ENCODE results near the gene SNX20. TPM values are rescaled to one million over a fixed set of nuclear protein-coding genes. Genes with fewer than 3 reads are reported as not detected.

The SNX20 gene, protein sequence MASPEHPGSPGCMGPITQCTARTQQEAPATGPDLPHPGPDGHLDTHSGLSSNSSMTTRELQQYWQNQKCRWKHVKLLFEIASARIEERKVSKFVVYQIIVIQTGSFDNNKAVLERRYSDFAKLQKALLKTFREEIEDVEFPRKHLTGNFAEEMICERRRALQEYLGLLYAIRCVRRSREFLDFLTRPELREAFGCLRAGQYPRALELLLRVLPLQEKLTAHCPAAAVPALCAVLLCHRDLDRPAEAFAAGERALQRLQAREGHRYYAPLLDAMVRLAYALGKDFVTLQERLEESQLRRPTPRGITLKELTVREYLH
- 0.46 TPM for total RNA-seq

GRCh38 chr16:50681021-50681885 is at the start of gene SNX20:
Gene SNX20 (minus strand): TSS chr16:50681312. CDS start chr16:50677526, 3,786 bp downstream.

GRCh38 chr16:50692999-50693781 is 12.1 kb upstream of the SNX20 start, which contains the start of gene NOD2:
Gene NOD2 (plus strand): TSS chr16:50693606. CDS start chr16:50699496, 5,890 bp downstream.

Other genes starting within 250 kb of the SNX20 start
- 10.6 TPM for gene NKD1, start 132.9 kb downstream of the SNX20 start, total RNA-seq
- 0.69 TPM for gene NOD2, start 12.3 kb upstream of the SNX20 start, total RNA-seq
- 58.1 TPM for gene CYLD, start 60.8 kb upstream of the SNX20 start, total RNA-seq

Data from diencephalon (tissue), 1 donor.